Dedifferentiated amniotic fluid mesenchymal stem cell (primary cell): Measurements from ENCODE around the gene TSEN15.

Experiments
- DNase-seq: peaks from one replicate; pipeline ENCODE4 v3.0.0-alpha.2; 2016; ENCODE audit errors: extremely low spot score

The TSEN15 gene

GRCh38 chr1:184101571-184101970 is 50.0 kb downstream of the TSEN15 start:
- no peak for DNase-seq

DNA sequence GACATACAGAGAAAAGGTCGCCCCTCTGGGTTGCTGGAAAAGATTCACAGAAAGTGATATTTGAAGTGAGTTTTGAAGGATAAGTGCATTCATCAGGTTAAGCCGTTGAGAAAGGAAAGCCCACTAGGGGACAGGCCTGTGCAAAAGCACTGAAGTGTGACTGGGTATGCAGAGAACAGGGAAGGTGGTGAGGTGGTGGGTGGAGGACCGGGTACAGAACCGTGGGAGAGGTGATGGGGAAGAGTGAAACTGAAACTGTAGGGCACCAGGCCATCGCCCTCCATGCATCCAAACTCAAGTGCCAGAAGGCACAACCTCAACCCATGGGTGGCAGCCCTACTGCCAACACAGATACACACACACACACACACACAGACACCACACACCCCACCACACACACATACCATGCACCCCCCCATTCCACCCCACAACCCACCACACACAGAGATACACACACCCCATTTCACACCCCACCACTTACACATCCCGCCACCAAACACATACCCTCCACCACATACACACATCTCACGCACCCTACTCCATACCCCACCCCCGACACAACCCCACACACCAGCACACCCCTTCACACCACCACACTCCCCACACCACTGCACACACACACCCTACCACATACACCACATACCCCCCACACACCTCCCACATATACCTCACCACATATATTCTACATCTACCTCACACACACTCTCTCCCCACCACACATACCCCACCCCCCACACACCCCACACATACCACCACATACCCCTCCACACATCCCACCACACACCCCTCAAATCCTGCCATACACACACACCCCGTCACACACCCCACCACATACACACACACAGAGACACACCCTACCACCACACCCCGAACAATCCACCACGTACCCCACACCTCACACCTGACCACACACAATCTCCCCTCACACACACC is 59.0 kb downstream of the TSEN15 start:
- no peak for DNase-seq

DNA sequence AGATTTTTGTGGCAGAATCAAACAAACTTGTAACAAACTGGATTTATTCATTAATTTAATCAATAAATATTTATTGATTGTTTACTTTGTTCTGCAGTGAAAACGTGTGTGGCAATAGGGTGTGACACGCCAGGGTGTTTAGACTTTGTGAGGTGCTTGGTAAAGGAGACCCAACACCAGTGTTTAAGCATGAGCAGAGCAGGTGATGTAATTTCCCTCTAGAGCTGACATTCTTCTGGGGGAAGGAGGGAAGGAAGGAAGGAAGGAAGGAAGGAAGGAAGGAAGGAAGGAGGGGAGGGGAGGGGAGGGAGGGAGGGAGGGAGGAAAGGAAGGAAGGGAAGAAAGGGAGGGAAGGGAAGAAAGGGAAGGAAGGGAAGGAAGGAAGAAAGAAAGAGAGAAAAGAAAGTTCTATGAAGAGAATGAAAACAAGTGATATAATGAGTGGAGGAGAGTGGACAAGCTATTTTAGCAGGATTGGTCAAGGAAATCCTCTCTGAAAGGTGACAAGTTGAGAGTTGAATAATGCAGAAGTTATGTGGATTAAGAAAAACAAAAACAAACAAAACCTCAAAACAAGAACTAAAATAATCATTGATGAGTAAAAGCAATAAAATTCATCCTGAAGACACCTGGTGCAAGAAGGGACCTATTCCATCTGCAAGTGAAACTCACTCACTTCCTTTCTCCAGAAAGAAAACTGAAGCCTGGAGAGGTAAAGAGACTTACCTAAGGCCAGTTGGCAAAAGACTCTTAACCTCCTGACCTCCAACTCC is 60.8 kb downstream of the TSEN15 start:
- DNase-seq = no peak

GRCh38 chr1:184113251-184113650 is 61.7 kb downstream of the TSEN15 start:
- no peak for DNase-seq

DNA sequence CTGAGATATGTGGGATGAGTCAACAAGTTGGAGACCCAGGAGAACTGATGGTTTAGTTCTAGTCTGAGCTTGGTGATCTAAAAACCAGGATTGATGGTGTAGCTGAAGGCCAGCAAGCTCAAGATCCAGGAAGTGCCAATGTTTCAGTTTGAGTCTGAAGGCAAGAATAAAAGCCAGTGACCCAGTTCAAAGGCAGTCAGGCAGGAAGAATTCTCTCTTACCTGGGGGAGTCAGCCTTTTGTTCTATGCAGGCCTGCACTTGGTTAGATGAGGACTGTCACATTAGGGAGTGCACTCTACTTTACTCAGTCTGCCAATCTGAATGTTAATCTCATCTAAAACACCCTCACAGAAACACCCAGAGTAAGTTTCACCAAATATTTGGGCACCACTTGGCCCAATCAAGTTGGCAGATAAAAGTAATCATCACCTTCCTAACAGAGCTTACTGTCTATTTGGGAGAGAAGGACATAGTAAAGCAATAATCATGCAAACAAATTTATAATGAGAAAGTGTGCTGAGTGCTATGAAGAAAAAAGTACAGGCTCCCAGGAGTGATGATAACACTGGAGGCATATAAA is 63.4 kb downstream of the TSEN15 start:
- DNase-seq = no peak

- DNase-seq = no peak
Observed at GRCh38 chr1:184116287-184116686, 64.8 kb downstream of the TSEN15 start.

- DNase-seq = peak; percentile 97
Observed at GRCh38 chr1:184118046-184118445, 66.5 kb downstream of the TSEN15 start.
